ENCODE results near the gene OR2B2.

The OR2B2 gene

DNA sequence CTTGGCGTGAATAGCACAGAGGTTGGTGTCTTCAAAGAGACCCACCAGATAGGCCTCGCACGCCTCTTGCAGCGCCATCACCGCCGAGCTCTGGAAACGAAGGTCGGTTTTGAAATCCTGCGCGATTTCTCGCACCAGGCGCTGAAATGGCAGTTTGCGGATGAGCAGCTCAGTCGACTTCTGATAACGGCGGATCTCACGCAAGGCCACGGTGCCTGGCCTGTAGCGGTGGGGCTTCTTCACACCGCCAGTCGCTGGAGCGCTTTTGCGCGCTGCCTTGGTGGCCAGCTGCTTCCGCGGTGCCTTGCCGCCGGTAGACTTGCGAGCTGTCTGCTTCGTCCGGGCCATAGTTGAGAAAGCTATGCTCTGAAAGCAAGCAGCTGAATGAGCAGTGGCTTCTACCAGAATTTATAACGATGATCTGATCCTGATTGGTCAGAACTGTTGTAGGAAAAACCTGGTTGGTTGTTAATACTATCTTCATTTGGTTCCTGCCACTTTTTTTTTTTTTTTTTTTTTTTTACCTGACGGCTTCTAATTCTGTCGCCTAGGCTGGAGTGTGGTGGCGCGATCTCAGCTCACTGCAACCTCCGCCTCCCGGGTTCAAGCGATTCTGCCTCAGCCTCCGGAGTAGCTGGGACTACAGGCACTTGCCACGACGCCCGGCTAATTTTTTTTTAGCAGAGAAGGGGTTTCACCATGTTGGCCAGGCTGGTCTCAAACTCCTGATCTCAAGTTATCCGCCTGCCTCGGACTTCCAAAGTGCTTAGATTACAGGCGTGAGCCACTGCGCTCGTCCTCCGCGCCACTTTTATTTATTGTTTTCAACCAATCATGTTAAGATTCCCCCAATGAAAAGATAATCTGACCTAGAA is 21.5 kb downstream of the OR2B2 start:
- Histone ChIP-seq H3K4me2 (ENCODE audit: low read depth, low read length, poor library complexity, severe bottlenecking) (peak overlapping the region; percentile 83), H3K9me2 (replicated peaks; ENCODE audit: low read depth, low read length) (no peaks in the 10 kb centered on the region), H2AFZ (ENCODE audit: low read length) (no peak overlapping the region), H3K4me1 (ENCODE audit: insufficient read depth, low read length, poor library complexity, severe bottlenecking) (peaks cover 46% of the 10 kb centered on the region), H3K9ac (ENCODE audit: low read depth, low read length, poor library complexity, severe bottlenecking) (peak overlapping the region; percentile 99), H3K9me3 (ENCODE audit: insufficient read depth, low read depth, low read length) (no peaks in the 10 kb centered on the region), H3K36me3 (ENCODE audit: insufficient read depth, low read length) (no peaks in the 10 kb centered on the region), H4K20me1 (ENCODE audit: insufficient read depth, low read length, poor library complexity, severe bottlenecking) (no peaks in the 10 kb centered on the region), H3F3A (ENCODE audit: low read depth) (peaks cover 40% of the 10 kb centered on the region), H3K4me3 (ENCODE audit: low read length, poor library complexity, severe bottlenecking) (peak overlapping the region; percentile 93), H3K27me3 (ENCODE audit: insufficient read depth, low read length, poor library complexity, severe bottlenecking) (no peaks in the 10 kb centered on the region), H3K79me2 (ENCODE audit: insufficient read depth, low read length) (no peaks in the 10 kb centered on the region; the same call in 1 of the 2 replicates)
- TF ChIP-seq, protein P1, sequence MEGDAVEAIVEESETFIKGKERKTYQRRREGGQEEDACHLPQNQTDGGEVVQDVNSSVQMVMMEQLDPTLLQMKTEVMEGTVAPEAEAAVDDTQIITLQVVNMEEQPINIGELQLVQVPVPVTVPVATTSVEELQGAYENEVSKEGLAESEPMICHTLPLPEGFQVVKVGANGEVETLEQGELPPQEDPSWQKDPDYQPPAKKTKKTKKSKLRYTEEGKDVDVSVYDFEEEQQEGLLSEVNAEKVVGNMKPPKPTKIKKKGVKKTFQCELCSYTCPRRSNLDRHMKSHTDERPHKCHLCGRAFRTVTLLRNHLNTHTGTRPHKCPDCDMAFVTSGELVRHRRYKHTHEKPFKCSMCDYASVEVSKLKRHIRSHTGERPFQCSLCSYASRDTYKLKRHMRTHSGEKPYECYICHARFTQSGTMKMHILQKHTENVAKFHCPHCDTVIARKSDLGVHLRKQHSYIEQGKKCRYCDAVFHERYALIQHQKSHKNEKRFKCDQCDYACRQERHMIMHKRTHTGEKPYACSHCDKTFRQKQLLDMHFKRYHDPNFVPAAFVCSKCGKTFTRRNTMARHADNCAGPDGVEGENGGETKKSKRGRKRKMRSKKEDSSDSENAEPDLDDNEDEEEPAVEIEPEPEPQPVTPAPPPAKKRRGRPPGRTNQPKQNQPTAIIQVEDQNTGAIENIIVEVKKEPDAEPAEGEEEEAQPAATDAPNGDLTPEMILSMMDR (conservative IDR thresholded peaks at IDR 0.05; ENCODE audit: low read length), result no peak
- no peak for TF ChIP-seq EZH2phosphoT487 (IDR thresholded peaks at IDR 0.05; ENCODE audit: borderline replicate concordance)

DNA sequence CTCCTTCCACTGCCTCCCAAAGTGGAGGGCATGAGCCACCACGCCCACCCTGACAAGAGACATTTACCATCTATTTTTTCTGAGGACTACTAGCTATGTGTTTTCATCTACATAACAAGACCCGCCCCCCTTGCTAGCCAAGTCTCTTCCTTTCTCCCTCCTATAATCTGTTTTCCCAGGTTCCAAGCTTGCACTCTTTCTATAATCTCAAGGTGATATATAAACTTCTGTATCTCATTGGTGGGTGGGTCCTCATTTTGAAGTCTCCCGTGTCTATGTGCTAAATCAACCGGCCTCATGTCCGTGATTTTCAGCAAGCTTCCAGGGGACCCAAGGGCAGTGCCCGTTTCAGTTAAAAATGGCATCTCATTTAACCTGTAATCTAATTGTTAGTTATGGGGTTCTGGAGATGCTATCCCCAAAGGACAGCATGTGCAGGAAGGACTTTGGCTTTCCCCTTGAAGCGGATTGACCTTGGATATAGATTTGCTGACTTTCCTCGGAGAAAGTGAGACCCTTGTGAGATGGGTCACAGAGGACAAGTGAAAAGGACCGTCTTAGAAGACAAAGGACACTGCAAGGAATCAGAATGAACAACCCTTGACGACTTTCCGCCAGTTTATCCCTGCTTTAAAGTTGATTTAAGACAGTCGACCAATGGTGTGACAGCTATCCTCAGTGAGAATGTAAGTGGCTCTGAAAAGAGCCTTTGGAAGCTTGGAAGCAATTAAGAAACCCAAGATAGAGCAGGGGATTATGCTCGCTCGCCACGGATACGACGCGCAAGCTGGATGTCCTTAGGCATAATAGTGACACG is 22.4 kb downstream of the OR2B2 start:
- Histone ChIP-seq H3K27me3 (ENCODE audit: insufficient read depth, low read length, poor library complexity, severe bottlenecking) (no peaks in the 10 kb centered on the region), H3K79me2 (ENCODE audit: insufficient read depth, low read length) (no peaks in the 10 kb centered on the region; the same call in 1 of the 2 replicates), H3K4me3 (ENCODE audit: low read length, poor library complexity, severe bottlenecking) (peak overlapping the region; percentile 93), H3K4me2 (ENCODE audit: low read depth, low read length, poor library complexity, severe bottlenecking) (peak overlapping the region; percentile 83), H3K9ac (ENCODE audit: low read depth, low read length, poor library complexity, severe bottlenecking) (peak overlapping the region; percentile 75), H3K9me3 (ENCODE audit: insufficient read depth, low read depth, low read length) (no peaks in the 10 kb centered on the region), H3K9me2 (replicated peaks; ENCODE audit: low read depth, low read length) (no peaks in the 10 kb centered on the region), H3K36me3 (ENCODE audit: insufficient read depth, low read length) (no peaks in the 10 kb centered on the region), H4K20me1 (ENCODE audit: insufficient read depth, low read length, poor library complexity, severe bottlenecking) (no peaks in the 10 kb centered on the region), H2AFZ (ENCODE audit: low read length) (no peak overlapping the region), H3F3A (ENCODE audit: low read depth) (peaks cover 34% of the 10 kb centered on the region), H3K4me1 (ENCODE audit: insufficient read depth, low read length, poor library complexity, severe bottlenecking) (peaks cover 40% of the 10 kb centered on the region)
- TF ChIP-seq EZH2phosphoT487 (IDR thresholded peaks at IDR 0.05; ENCODE audit: borderline replicate concordance), result no peak
- TF ChIP-seq, protein P1 (conservative IDR thresholded peaks at IDR 0.05; ENCODE audit: low read length), result no peak

DNA sequence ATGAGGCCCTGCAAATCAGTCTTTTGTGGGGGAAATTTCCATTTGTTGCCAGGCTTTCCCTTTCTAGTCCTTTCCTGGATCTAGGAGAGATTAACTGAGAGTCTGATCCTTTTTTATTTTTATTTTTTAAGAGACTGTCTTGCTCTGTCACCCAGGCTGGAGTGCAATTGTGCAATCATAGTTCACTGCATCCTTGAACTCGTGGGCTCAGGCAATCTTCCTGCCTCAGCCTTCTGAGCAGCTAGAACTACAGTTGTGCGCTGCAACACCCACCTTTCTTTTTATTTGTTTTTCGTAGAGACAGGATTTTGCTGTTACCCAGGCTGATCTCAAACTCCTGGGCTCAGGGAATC is 22.9 kb downstream of the OR2B2 start:
- Histone ChIP-seq H2AFZ (ENCODE audit: low read length) (no peak overlapping the region), H3F3A (ENCODE audit: low read depth) (peaks cover 30% of the 10 kb centered on the region), H3K4me3 (ENCODE audit: low read length, poor library complexity, severe bottlenecking) (peak overlapping the region; percentile 93), H3K79me2 (ENCODE audit: insufficient read depth, low read length) (no peaks in the 10 kb centered on the region; the same call in 1 of the 2 replicates), H3K9me2 (replicated peaks; ENCODE audit: low read depth, low read length) (no peaks in the 10 kb centered on the region), H3K4me2 (ENCODE audit: low read depth, low read length, poor library complexity, severe bottlenecking) (peak overlapping the region; percentile 83), H3K4me1 (ENCODE audit: insufficient read depth, low read length, poor library complexity, severe bottlenecking) (peaks cover 36% of the 10 kb centered on the region), H3K27me3 (ENCODE audit: insufficient read depth, low read length, poor library complexity, severe bottlenecking) (no peaks in the 10 kb centered on the region), H3K9ac (ENCODE audit: low read depth, low read length, poor library complexity, severe bottlenecking) (peak overlapping the region; percentile 75), H3K9me3 (ENCODE audit: insufficient read depth, low read depth, low read length) (no peaks in the 10 kb centered on the region), H4K20me1 (ENCODE audit: insufficient read depth, low read length, poor library complexity, severe bottlenecking) (no peaks in the 10 kb centered on the region), H3K36me3 (ENCODE audit: insufficient read depth, low read length) (no peaks in the 10 kb centered on the region)
- no peak for TF ChIP-seq EZH2phosphoT487 (IDR thresholded peaks at IDR 0.05; ENCODE audit: borderline replicate concordance)
- TF ChIP-seq, protein P1 (conservative IDR thresholded peaks at IDR 0.05; ENCODE audit: low read length), result no peak

All from Loucy (cell line).